Nasal cavity respiratory epithelium epithelial cell of viscerocranial mucosa (primary cell): ENCODE data around the gene LRRC37A2. TPM values are rescaled to one million over a fixed set of nuclear protein-coding genes. Genes with fewer than 3 reads are reported as not detected.

Experiments
- total RNA-seq: library from RNA; depleted of rRNA; stranded (reverse); fragments of >200 nt; gene quantifications from 2 replicates; pipeline ENCODE4 v1.2.3, GENCODE V29; 2014

The LRRC37A2 gene
- total RNA-seq = 2.1 and 6.6 TPM in 2 replicates

DNA sequence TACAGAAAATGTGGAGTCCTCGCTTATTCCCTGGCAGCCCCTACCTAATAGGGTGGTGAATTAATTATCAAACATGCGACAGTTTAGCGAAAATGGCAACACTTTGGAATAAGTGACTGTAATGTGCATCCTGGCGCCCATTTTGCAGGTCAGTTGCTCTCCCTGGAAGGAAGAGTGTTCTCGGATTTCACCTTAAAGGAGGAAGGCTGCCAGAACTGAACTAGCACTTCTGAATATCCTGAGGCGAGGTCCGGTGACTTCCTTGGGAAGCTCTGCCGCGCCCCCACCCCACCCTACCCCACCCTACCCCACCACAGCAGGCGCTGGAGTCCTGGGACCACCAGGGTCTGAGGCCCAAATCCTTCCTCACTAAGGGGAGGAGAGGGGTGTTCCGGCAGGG, at the start of gene LRRC37A2:
TSS of gene LRRC37A2 (plus strand) at position 301 of the 400 bp plus-strand sequence. CDS start 245 bp downstream, outside the sequence.

DNA sequence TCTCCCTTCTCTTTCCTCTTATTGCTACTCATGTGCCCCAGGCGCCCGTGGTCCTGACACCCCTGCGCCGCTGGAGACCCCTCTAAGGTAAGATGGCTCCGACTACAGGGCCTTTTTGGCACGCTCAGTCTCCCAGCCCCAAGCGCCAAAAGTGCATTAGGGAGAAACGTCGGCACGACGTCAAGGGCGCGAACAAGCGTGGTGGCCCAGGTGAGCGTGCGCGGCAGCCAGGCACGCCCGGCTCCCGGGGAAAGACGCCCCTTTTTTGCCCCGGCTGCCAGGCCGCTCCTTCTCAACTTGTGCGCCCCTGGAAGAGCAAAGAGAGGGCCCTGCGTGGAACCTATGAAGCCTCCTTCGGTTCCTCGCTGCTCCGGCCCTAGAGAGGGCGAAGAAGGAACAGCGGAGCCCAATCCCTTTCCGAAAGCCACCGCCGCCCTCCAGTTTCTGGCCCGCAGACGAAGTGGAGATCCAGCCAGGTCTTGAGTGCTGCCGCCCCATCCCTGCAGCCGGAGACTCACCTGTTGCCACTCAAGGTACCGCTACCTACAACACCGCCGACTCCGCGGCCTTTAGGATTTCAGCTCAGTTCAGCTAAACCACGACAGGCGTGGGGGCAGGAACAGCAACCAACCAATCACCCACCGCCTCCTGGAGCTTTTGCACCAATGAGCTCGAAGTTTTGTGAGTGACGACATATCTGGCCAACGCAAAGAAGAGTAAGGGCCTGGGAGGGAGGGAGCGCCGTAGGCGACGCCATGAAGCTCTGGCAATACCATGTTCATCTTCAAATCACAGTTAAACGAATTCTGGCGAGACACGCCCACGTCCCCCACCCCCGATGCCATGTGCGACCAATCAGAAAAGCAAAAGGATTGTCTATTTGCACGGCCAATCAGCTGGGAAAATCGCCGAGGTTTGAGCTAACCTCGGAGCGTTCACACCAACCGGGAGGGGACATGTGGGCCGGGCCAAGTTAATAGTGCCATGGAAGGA, 67.1 kb downstream of the LRRC37A2 start, which contains the start of gene ARL17A:
TSS of gene ARL17A (minus strand) at position 609 of the 993 bp plus-strand sequence. CDS start 3,369 bp downstream, outside the sequence.

DNA sequence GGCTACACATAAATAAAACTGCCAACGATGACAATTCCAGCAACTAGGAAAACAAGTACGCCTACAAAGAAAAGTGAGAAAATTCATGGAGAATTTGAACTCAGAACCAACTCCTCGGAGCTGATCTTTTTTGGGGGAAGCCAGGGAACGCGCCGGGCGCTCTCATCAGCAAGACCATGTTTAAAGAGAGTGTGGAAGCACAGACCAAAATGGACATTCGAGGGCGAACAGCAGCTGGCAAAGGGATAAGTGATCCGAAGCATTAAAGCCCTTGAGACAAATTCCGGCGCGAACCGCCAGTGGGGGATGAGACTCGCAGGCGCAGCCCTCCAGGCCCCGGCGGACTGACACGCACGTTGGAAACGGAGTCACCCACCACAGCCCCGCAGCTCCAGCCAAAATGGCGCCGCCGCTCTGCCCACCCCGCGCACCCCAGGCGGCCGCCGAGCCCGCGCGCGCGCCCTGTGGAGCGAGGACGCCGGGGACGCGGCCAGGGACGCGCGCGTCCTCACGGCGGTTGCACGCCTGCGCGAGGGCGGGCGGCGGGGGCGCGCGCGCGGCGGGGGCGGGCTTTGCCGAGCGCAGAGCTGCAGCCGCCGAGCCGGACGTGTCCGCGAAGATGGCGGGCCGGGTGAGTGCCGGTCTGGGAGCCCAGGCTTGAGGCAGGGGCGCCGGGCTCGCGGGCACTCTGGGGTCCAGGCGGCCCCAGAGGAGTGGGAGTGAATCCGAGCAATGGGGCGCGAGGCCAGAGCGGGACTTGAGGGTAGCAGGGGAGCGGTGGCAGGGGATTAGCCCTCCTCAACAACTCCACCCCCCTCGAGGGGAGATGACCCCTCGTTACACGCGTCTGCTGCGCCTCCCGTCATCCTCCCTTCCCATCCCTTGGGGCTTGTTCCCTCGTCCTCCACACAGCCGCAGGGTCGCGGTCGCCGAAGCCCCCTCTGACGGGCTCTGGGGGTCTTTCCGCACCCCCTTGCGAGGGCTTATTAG, 78.2 kb downstream of the LRRC37A2 start, which contains the start of gene NSF:
TSS of gene NSF (plus strand) at position 513 of the 990 bp plus-strand sequence. CDS start at position 620, 107 bp downstream.

Other genes starting within 250 kb of the LRRC37A2 start
- 1.4 and 3.6 TPM in 2 replicates for gene LRRC37A, start 217.3 kb upstream of the LRRC37A2 start, total RNA-seq
- 1.4 and 4.9 TPM in 2 replicates for gene ARL17B, start 150.7 kb upstream of the LRRC37A2 start, total RNA-seq
- 1.4 and 6.0 TPM in 2 replicates for gene ARL17A, start 67.2 kb downstream of the LRRC37A2 start, total RNA-seq
- gene NSF, start 78.2 kb downstream of the LRRC37A2 start, total RNA-seq = 33.8 and 34.6 TPM in 2 replicates